Measurements from ENCODE around the gene TUBA4B. TPM values are rescaled to one million over a fixed set of nuclear protein-coding genes. Genes with fewer than 3 reads are reported as not detected.

Gene TUBA4B
- total RNA-seq, 1 donor from 2014 or later, result not detected

DNA sequence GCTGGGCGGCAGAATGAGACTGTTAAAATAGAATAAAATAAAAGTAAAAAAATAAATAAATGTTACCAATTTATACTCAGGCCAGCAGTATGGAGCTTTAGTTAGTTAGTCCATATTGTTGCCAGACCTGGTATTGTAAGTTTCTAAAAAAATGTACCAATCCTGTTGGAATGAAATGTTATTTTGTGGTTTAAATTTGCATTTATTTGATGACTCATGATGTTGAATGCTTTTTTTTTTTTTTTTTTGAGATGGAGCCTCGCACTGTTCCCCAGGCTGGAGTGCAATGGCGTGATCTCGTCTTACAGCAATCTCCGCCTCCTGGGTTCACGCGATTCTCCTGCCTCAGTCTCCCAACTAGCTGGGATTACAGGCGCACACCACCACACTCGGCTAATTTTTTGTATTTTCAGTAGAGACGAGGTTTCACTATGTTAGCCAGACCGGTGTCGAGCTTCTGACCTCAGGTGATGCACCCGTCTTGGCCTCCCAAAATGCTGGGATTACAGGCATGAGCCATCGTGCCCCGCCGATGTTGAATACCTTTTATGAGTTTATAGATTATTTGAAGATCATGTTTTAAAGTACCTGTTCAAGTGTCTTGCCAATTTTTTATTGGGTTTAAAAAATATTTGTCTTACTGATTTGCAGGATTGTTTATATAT lies 61.9 kb downstream of the TUBA4B start:
- Mint-ChIP-seq H3K4me3 (ENCODE audit: low read depth) (no peak overlapping the region), H3K9me3 (no peaks in the 10 kb centered on the region), H3K27me3 (ENCODE audit: low read depth) (peaks cover 10% of the 10 kb centered on the region), H3K4me1 (ENCODE audit: low read depth) (no peaks in the 10 kb centered on the region), H3K27ac (no peak overlapping the region), H3K36me3 (ENCODE audit: low read depth) (no peaks in the 10 kb centered on the region)
- DNase-seq (ENCODE audit: low spot score), result no peak
- intact Hi-C loops (cut with micrococcal nuclease), result no loop called here

Other genes with a start within 250 kb of the TUBA4B start
- gene CFAP65, start 211.7 kb upstream of the TUBA4B start, total RNA-seq, result not detected in 2 replicates
- 0.09 TPM in 1 of 2 replicates, not detected in the other for gene IHH, start 192.3 kb upstream of the TUBA4B start, total RNA-seq
- gene NHEJ1, start 92.4 kb upstream of the TUBA4B start, total RNA-seq, result 15.9 and 22.9 TPM in 2 replicates
- 1.3 and 1.9 TPM in 2 replicates for gene SLC23A3, start 83.2 kb upstream of the TUBA4B start, total RNA-seq
- gene CNPPD1, start 76.3 kb upstream of the TUBA4B start, total RNA-seq, result 56.6 and 58.5 TPM in 2 replicates
- 52.5 and 57.4 TPM in 2 replicates for gene RETREG2, start 75.0 kb upstream of the TUBA4B start, total RNA-seq
- 27.3 and 33.5 TPM in 2 replicates for gene ZFAND2B, start 46.5 kb upstream of the TUBA4B start, total RNA-seq
- gene ABCB6, start 34.3 kb upstream of the TUBA4B start, total RNA-seq, result 22.1 and 25.4 TPM in 2 replicates
- 53.1 and 60.5 TPM in 2 replicates for gene ATG9A, start 23.6 kb upstream of the TUBA4B start, total RNA-seq
- 133 and 142 TPM in 2 replicates for gene ANKZF1, start 23.4 kb upstream of the TUBA4B start, total RNA-seq
- gene GLB1L, start 7.8 kb upstream of the TUBA4B start, total RNA-seq, result 4.2 and 4.4 TPM in 2 replicates
- gene STK16, start 7.8 kb upstream of the TUBA4B start, total RNA-seq, result 32.0 and 33.3 TPM in 2 replicates
- 220 and 231 TPM in 2 replicates for gene TUBA4A, start 675 bp downstream of the TUBA4B start, total RNA-seq
- 49.8 and 55.6 TPM in 2 replicates for gene DNAJB2, start 26.1 kb downstream of the TUBA4B start, total RNA-seq
- 1.1 and 1.6 TPM in 2 replicates for gene PTPRN, start 56.2 kb downstream of the TUBA4B start, total RNA-seq
- not detected in 2 replicates for gene RESP18, start 79.5 kb downstream of the TUBA4B start, total RNA-seq
- gene DNPEP, start 134.7 kb downstream of the TUBA4B start, total RNA-seq, result 117 and 120 TPM in 2 replicates
- gene DES, start 165.1 kb downstream of the TUBA4B start, total RNA-seq, result not detected in 2 replicates
- gene SPEG, start 181.6 kb downstream of the TUBA4B start, total RNA-seq, result not detected in 2 replicates
- 52.0 and 52.9 TPM in 2 replicates for gene GMPPA, start 245.6 kb downstream of the TUBA4B start, total RNA-seq